Measurements from ENCODE around the gene CBFA2T3. TPM values are rescaled to one million over a fixed set of nuclear protein-coding genes. Genes with fewer than 3 reads are reported as not detected.

CBFA2T3 gene
- total and polyA plus RNA-seq, 10 donors: 8.4 to 59.8 (median 26.3) TPM

GRCh38 chr16:88886845-88887521 lies 90.0 kb downstream of the CBFA2T3 start:
- no peaks in the 10 kb centered on the region for H3K27me3 ChIP-seq (replicated peaks in 1 of 7)
- H3K4me3 ChIP-seq: no peak overlapping the region
- H3K27ac ChIP-seq: peak overlapping the region in 6 of 8 donors; percentile 4 to 69 (median 59)
- H3K36me3 ChIP-seq: peaks cover 0 to 96% (median 64%) of the 10 kb centered on the region in 6 donors
- intact Hi-C loops (cut with DNase I; ENCODE audit: low total_unique reads): no loop called here
- no peaks in the 10 kb centered on the region for H3K9me3 ChIP-seq
- peaks cover 0 to 31% (median 13%) of the 10 kb centered on the region in 6 donors for H3K4me1 ChIP-seq
- 87 to 90% (median 88%) methylated on average over 38 to 39 of the region's 39 CpGs for WGBS, 5 donors
- DNase-seq: no peak
- TF ChIP-seq CTCF (IDR thresholded peaks at IDR 0.05 in 8 of 11, conservative IDR thresholded peaks at IDR 0.05 in 3 of 11): peak in 1 of 11 experiments; percentile 4
- TF ChIP-seq POLR2AphosphoS5 (IDR thresholded peaks at IDR 0.05): peak; percentile 49 to 84 (median 82)
- TF ChIP-seq POLR2A (IDR thresholded peaks at IDR 0.05): no peak

GRCh38 chr16:88886420-88886844 lies 90.6 kb downstream of the CBFA2T3 start:
- Histone ChIP-seq H3K36me3 (peaks cover 0 to 96% (median 64%) of the 10 kb centered on the region in 6 donors), H3K27me3 (replicated peaks in 1 of 7) (no peaks in the 10 kb centered on the region), H3K4me3 (no peak overlapping the region), H3K4me1 (peaks cover 0 to 31% (median 13%) of the 10 kb centered on the region in 6 donors), H3K27ac (peak overlapping the region in 5 of 8 donors; percentile 42 to 69 (median 59)), H3K9me3 (no peaks in the 10 kb centered on the region)
- DNase-seq: no peak
- 84 to 90% (median 87%) methylated on average over 7 to 15 of the region's 15 CpGs for WGBS, 5 donors
- TF ChIP-seq CTCF (IDR thresholded peaks at IDR 0.05 in 8 of 11, conservative IDR thresholded peaks at IDR 0.05 in 3 of 11): no peak
- TF ChIP-seq POLR2AphosphoS5 (IDR thresholded peaks at IDR 0.05): no peak
- TF ChIP-seq POLR2A (IDR thresholded peaks at IDR 0.05): no peak
- intact Hi-C loops (cut with DNase I; ENCODE audit: low total_unique reads): no loop called here

- no peak for DNase-seq
- Histone ChIP-seq H3K27me3 (replicated peaks in 1 of 7) (no peaks in the 10 kb centered on the region), H3K36me3 (peaks cover 0 to 96% (median 67%) of the 10 kb centered on the region in 6 donors), H3K4me3 (no peak overlapping the region), H3K4me1 (peaks cover 0 to 31% (median 13%) of the 10 kb centered on the region in 6 donors), H3K27ac (peak overlapping the region in 5 of 8 donors; percentile 42 to 69 (median 59)), H3K9me3 (no peaks in the 10 kb centered on the region)
- intact Hi-C loops (cut with DNase I; ENCODE audit: low total_unique reads): no loop called here
- TF ChIP-seq POLR2AphosphoS5 (IDR thresholded peaks at IDR 0.05): no peak
- TF ChIP-seq POLR2A (IDR thresholded peaks at IDR 0.05): no peak
- no peak for TF ChIP-seq CTCF (IDR thresholded peaks at IDR 0.05 in 8 of 11, conservative IDR thresholded peaks at IDR 0.05 in 3 of 11)
- WGBS, 5 donors: 92 to 100% (median 95%) methylated on average over 1 to 28 of the region's 28 CpGs
Observed at GRCh38 chr16:88885693-88886280, 91.2 kb downstream of the CBFA2T3 start.

Data from spleen (tissue), 11 donors.